ENCODE results near the gene ASTN2. TPM values are rescaled to one million over a fixed set of nuclear protein-coding genes. Genes with fewer than 3 reads are reported as not detected.

Gene ASTN2
- total and polyA plus RNA-seq, 9 of the 15 experiments (the other 6 are each of a cell fraction or from before 2014, with no cell fraction given) = 0.56 to 3.5 (median 1.9) TPM

DNA sequence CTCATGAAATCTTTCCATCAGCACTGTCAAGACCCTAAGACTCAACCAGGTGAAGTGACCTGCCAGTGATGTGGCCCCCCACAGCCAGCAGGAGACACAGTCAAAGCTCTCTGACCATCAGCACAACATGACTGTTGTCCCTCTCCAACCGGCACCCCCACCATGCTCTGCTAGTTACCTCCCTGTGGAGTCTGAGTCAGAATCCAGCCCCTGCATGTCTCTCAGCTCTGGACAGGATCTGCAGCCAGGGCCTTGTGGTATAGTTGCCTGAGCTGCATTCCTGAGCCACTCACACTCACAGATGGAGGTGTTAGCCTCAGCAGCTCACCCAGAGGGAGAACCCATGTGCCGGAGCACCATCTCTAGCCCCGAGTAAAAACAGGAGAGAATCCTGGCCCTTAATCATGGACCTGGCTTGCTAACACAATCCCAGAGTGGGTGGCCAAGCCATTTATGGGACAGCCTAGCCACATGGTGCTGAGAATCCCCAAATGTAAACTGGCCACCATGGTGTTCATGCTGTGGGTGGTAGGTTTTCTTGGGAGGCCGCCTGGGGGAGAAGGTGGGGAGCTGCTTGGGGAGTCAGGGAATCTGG lies 1023.5 kb downstream of the ASTN2 start:
- FAIRE-seq (no peak), DNase-seq (ENCODE audit: extremely low read depth in 1 of 4, low spot score in 3 of 4) (no peak), ATAC-seq (peak; percentile 8; the same call in 2 of the 3 replicates)
- no TSS peak for BruUV-seq (replicated peaks)
- Histone ChIP-seq H4K20me1 (replicated peaks; ENCODE audit: control insufficient read depth, insufficient read depth, low read length) (no peaks in the 10 kb centered on the region), H3K4me3 (no peak overlapping the region), H3K36me3 (ENCODE audit: control insufficient read depth, insufficient read depth, low read length) (no peaks in the 10 kb centered on the region), H3K9ac (ENCODE audit: insufficient read depth in 1 of 2, low read depth in 2 of 2, low read length in 2 of 2) (peak overlapping the region in 1 of 2 experiments; percentile 46; a peak in 1 of 4 replicates), H3K9me3 (replicated peaks; ENCODE audit: control insufficient read depth, insufficient read depth, low read depth, low read length) (no peaks in the 10 kb centered on the region), H3K4me1 (replicated peaks in 1 of 2; ENCODE audit: control insufficient read depth in 2 of 2, insufficient read depth in 2 of 2, low read length in 2 of 2) (peaks cover 5 to 38% of the 10 kb centered on the region in 2 experiments; a peak in 4 of 5 replicates), H3K79me2 (ENCODE audit: control insufficient read depth, insufficient read depth, low read length) (no peaks in the 10 kb centered on the region), H3K4me2 (ENCODE audit: insufficient read depth, low read length) (no peak overlapping the region), H3K9me1 (ENCODE audit: control insufficient read depth, insufficient read depth, low read length) (no peaks in the 10 kb centered on the region), H3K27me3 (ENCODE audit: control insufficient read depth in 2 of 2, insufficient read depth in 2 of 2, low read length in 2 of 2) (no peaks in the 10 kb centered on the region), H3K27ac (ENCODE audit: extremely low read depth, low read depth, low read length) (no peak overlapping the region), H2AFZ (ENCODE audit: low read depth, low read length) (peak overlapping the region; percentile 30; the same call in 1 of the 2 replicates)
- intact Hi-C loops (cut with micrococcal nuclease) = loop anchor here (2.0 kb wide), 1 partner anchor 73 kb away; no protein-coding TSS in a partner anchor
- in situ Hi-C loops (cut with MboI) = no loop called here
- ChIA-PET POLR2A (interaction anchor here (1.1 to 1.6 kb wide), 3 partner anchors 9 to 13 kb away, joined by 4 to 8 read pairs (median 6); no protein-coding TSS in a partner anchor), CTCF (ENCODE audit: low intra/inter-chr PET ratio) (no interaction called here)
- WGBS (ENCODE audit: insufficient coverage, low coverage, missing lambda C conversion rate) = 52% methylated on average over 4 of the region's 4 CpGs
- TF ChIP-seq, protein P1, sequence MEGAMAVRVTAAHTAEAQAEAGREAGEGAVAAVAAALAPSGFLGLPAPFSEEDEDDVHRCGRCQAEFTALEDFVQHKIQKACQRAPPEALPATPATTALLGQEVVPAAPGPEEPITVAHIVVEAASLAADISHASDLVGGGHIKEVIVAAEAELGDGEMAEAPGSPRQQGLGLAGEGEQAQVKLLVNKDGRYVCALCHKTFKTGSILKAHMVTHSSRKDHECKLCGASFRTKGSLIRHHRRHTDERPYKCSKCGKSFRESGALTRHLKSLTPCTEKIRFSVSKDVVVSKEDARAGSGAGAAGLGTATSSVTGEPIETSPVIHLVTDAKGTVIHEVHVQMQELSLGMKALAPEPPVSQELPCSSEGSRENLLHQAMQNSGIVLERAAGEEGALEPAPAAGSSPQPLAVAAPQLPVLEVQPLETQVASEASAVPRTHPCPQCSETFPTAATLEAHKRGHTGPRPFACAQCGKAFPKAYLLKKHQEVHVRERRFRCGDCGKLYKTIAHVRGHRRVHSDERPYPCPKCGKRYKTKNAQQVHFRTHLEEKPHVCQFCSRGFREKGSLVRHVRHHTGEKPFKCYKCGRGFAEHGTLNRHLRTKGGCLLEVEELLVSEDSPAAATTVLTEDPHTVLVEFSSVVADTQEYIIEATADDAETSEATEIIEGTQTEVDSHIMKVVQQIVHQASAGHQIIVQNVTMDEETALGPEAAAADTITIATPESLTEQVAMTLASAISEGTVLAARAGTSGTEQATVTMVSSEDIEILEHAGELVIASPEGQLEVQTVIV (CRISPR knock-in tag; IDR thresholded peaks at IDR 0.05; ENCODE audit: borderline replicate concordance) = no peak
- TF ChIP-seq PCBP2 (IDR thresholded peaks at IDR 0.05; ENCODE audit: low read depth, low read length, poor library complexity, severe bottlenecking) (no peak), HMGN3 (IDR thresholded peaks at IDR 0.05; ENCODE audit: borderline replicate concordance, extremely low read depth, insufficient read length, low read depth, low read length) (no peak), SNRNP70 (optimal IDR thresholded peaks at IDR 0.05; ENCODE audit: low read depth, low read length) (no peak), BCOR (IDR thresholded peaks at IDR 0.05) (no peak), ZNF395 (CRISPR knock-in tag; IDR thresholded peaks at IDR 0.05) (0 out of 2 replicates have a peak, but pooled peaks have one; percentile 44), ZBTB43 (CRISPR knock-in tag; IDR thresholded peaks at IDR 0.05) (no peak), HMBOX1 (IDR thresholded peaks at IDR 0.05) (no peak), ZNF311 (CRISPR knock-in tag; IDR thresholded peaks at IDR 0.05) (0 out of 2 replicates have a peak, but pooled peaks have one; percentile 32)
- TF ChIP-seq, protein P2, sequence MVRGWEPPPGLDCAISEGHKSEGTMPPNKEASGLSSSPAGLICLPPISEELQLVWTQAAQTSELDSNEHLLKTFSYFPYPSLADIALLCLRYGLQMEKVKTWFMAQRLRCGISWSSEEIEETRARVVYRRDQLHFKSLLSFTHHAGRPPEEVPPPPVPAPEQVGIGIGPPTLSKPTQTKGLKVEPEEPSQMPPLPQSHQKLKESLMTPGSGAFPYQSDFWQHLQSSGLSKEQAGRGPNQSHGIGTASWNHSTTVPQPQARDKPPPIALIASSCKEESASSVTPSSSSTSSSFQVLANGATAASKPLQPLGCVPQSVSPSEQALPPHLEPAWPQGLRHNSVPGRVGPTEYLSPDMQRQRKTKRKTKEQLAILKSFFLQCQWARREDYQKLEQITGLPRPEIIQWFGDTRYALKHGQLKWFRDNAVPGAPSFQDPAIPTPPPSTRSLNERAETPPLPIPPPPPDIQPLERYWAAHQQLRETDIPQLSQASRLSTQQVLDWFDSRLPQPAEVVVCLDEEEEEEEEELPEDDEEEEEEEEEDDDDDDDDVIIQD (CRISPR knock-in tag; IDR thresholded peaks at IDR 0.05) = no peak
- TF ChIP-seq, protein P3, sequence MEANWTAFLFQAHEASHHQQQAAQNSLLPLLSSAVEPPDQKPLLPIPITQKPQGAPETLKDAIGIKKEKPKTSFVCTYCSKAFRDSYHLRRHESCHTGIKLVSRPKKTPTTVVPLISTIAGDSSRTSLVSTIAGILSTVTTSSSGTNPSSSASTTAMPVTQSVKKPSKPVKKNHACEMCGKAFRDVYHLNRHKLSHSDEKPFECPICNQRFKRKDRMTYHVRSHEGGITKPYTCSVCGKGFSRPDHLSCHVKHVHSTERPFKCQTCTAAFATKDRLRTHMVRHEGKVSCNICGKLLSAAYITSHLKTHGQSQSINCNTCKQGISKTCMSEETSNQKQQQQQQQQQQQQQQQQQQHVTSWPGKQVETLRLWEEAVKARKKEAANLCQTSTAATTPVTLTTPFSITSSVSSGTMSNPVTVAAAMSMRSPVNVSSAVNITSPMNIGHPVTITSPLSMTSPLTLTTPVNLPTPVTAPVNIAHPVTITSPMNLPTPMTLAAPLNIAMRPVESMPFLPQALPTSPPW (CRISPR knock-in tag; IDR thresholded peaks at IDR 0.05) = no peak

All from K562 (cell line).